Spinal cord (tissue), 10 donors: ENCODE measurements around the gene SNED1. TPM values are rescaled to one million over a fixed set of nuclear protein-coding genes. Genes with fewer than 3 reads are reported as not detected.
A peak's percentile ranks its signal among the peaks of the same experiment; 100 is the strongest.
"Not testable (repeated sequence)": the region's sequence is repeated elsewhere in the genome, so short reads cannot be mapped to it uniquely, and the experiment has no call there.

ENCODE experiments used
- DNase-seq, 6 donors: peaks; one replicate each; pipeline versions ENCODE4 v3.0.0 to v3.0.0-alpha.2; 2013 to 2015; ENCODE audit warnings: low spot score in 6 of 6, low read depth in 4 of 6
- H3K27ac ChIP-seq: one replicate; pipeline ENCODE4 v1.5.1; 2013; ENCODE audit warnings: low read depth, low read length, control low read depth
- H3K27me3 ChIP-seq: one replicate; pipeline ENCODE4 v1.6.1; 2013; ENCODE audit warnings: low read length; ENCODE audit not compliant: control insufficient read depth, insufficient read depth
- H3K36me3 ChIP-seq: one replicate; pipeline ENCODE4 v1.6.1; 2013; ENCODE audit warnings: low read length; ENCODE audit not compliant: control insufficient read depth, insufficient read depth
- H3K4me1 ChIP-seq: one replicate; pipeline ENCODE4 v1.6.1; 2013; ENCODE audit warnings: low read length; ENCODE audit not compliant: control insufficient read depth, insufficient read depth
- H3K4me3 ChIP-seq: one replicate; pipeline ENCODE4 v1.5.1; 2013; ENCODE audit warnings: low read depth, low read length, control low read depth
- H3K9me3 ChIP-seq: one replicate; pipeline ENCODE4 v1.6.1; 2013; ENCODE audit warnings: low read length; ENCODE audit not compliant: control insufficient read depth, insufficient read depth
- WGBS: methylation state at CpG from one replicate; pipeline ENCODE4 v1.1.5; 2013; ENCODE audit warnings: missing lambda C conversion rate; ENCODE audit not compliant: insufficient coverage; 5-methylcytosine and 5-hydroxymethylcytosine counted together
- polyA plus RNA-seq, 2 donors: library from polyadenylated mRNA; unstranded; fragments of 120-200 nt; gene quantifications; one replicate each; pipeline ENCODE4 v1.2.1, GENCODE V29; 2013; ENCODE audit not compliant: insufficient read length in 2 of 2
- total RNA-seq, 2 donors: library from RNA; depleted of rRNA in 1 of 2; stranded (reverse); fragments of 120-200 nt in 1 of 2; fragments of >200 nt in 1 of 2; gene quantifications; one replicate each; pipeline versions ENCODE4 v1.2.3 to v1.2.4, GENCODE V29; 2013 to 2014
- donor health status: healthy.

Gene SNED1
- total and polyA plus RNA-seq, 4 donors: 6.0 to 93.7 (median 26.7) TPM

DNA sequence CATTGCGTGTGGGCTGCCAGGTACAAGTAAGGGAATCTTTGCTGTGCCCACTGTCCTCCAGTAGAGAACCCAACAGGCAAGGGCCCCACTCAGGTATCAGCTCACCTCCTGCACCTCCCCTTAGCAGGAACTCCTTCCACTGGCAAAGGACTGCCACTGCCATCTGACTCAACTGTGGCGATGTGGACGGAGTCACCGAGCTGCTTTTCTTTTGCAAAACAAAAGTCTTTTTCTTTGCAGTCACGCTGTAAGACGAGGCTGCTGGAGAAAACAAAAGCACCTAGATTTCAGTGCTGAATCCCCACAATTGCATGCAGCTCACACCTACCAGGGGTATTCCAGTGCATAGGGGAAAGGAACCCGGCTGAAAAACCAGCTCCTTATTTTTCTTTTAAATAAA is 95.8 kb downstream of the SNED1 start:
- Histone ChIP-seq H3K9me3 (no peaks in the 10 kb centered on the region), H3K4me1 (no peaks in the 10 kb centered on the region), H3K4me3 (no peak overlapping the region), H3K27ac (peak overlapping the region; percentile 16), H3K36me3 (peaks cover 68% of the 10 kb centered on the region), H3K27me3 (no peaks in the 10 kb centered on the region)
- 67% methylated on average over 5 of the region's 7 CpGs for WGBS
- no peak for DNase-seq

DNA sequence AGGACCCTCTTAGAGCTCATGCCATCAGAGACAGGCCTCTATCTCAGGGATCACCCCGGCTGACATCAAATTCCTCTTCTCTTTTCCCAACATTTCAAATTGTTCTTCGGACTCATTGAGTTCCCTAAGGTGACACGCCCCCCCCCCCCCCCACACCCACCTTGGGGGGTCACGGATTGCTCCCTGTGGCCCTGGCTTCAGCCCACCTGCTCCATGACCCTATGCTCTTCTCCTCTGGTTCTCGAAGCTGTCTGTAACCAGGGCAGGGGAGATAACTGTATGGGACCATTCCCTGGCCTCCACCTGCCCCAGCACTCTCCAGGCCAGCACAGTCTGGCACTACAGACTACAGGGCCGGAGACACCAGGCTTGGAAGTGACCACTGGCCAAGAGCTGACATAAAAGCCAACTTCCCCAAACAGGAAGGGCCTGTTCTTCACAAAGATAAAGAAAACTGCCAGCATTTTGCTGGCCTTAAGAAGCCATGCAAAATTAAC is 96.6 kb downstream of the SNED1 start:
- Histone ChIP-seq H3K27ac (no peak overlapping the region), H3K4me3 (no peak overlapping the region), H3K4me1 (no peaks in the 10 kb centered on the region), H3K36me3 (peaks cover 69% of the 10 kb centered on the region), H3K9me3 (no peaks in the 10 kb centered on the region), H3K27me3 (no peaks in the 10 kb centered on the region)
- no peak for DNase-seq
- 79% methylated on average over 5 of the region's 6 CpGs for WGBS

DNA sequence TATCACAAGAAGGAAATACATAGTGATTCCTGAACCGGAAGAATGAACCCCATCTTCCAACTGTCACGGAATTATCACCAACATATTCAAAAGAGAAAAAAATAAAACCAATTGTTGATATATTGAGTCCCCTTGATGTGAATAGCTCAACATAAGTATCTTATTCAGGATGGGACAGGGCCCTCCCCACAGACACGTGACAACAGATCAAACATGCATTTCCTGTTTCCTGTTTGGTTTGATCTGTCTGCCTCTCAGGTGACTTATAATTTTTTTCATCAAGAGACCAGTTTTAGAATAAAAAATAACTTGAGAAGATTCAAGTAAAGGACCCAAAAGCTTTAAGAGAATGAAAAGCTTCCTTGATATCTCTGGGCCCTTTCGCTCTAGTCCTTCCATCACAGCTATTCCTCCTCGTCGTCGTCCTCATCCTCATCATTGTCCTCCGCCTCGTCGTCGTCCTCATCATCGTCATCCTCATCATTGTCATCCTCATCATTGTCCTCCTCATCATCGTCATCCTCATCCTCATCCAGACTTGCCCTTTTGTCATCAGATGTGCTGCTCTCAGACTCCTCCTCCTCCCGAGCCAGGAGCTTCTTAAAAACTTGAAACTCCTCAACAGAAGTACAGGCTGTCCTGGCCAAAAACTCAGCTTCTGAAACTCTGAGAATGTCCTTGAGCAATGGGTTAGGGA is 97.3 kb downstream of the SNED1 start:
- no peaks in the 10 kb centered on the region for H3K27me3 ChIP-seq
- no peak overlapping the region for H3K4me3 ChIP-seq
- DNase-seq: no peak
- H3K4me1 ChIP-seq: no peaks in the 10 kb centered on the region
- WGBS: 89% methylated on average over 11 of the region's 14 CpGs
- H3K36me3 ChIP-seq: peaks cover 65% of the 10 kb centered on the region
- H3K27ac ChIP-seq: no peak overlapping the region
- H3K9me3 ChIP-seq: no peaks in the 10 kb centered on the region

DNA sequence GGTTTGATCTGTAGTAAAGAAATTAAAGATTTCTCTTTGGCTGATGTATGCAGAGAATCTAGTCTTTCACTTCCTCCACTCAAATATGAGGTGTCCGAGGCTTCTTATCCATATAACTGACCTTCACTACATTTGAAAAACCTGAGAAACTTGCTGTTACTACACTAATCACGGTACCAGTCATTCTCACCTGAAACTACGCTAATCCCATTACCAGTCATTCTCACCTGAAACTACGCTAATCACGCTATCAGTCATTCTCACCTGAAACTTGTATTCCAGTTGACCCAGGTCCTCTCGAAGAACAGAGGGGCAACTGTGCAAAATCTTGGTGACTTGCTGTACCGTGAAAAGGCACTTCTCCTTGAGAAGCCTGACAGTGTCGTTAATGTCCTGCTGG is 98.6 kb downstream of the SNED1 start:
- Histone ChIP-seq H3K9me3 (no peaks in the 10 kb centered on the region), H3K4me3 (no peak overlapping the region), H3K4me1 (peaks cover 7% of the 10 kb centered on the region), H3K27ac (no peak overlapping the region), H3K27me3 (no peaks in the 10 kb centered on the region), H3K36me3 (peaks cover 55% of the 10 kb centered on the region)
- WGBS: 97% methylated on average over 8 of the region's 8 CpGs
- DNase-seq: no peak

DNA sequence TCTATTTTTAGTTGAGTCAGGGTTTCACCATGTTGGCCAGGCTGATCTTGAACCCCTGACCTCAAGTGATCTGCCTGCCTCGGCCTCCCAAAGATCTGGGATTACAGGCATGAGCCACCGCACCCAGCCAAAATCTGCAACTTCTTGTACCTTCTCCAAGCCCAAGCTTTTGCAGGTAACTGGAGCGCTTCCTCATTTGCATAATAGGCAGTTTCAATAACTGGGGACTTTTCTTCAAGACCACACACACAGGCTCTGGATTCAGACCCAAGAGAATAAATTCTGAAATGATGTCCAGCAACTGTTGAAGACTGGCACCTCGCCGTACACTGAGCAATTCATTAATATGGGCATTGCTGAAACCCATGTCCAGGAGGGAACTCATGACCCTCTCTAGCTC is 100.8 kb downstream of the SNED1 start:
- H3K27ac ChIP-seq: no peak overlapping the region
- peaks cover 40% of the 10 kb centered on the region for H3K36me3 ChIP-seq
- no peaks in the 10 kb centered on the region for H3K9me3 ChIP-seq
- no peak overlapping the region for H3K4me3 ChIP-seq
- DNase-seq: no peak
- no peaks in the 10 kb centered on the region for H3K27me3 ChIP-seq
- peaks cover 12% of the 10 kb centered on the region for H3K4me1 ChIP-seq
- WGBS: 95% methylated on average over 5 of the region's 5 CpGs

DNA sequence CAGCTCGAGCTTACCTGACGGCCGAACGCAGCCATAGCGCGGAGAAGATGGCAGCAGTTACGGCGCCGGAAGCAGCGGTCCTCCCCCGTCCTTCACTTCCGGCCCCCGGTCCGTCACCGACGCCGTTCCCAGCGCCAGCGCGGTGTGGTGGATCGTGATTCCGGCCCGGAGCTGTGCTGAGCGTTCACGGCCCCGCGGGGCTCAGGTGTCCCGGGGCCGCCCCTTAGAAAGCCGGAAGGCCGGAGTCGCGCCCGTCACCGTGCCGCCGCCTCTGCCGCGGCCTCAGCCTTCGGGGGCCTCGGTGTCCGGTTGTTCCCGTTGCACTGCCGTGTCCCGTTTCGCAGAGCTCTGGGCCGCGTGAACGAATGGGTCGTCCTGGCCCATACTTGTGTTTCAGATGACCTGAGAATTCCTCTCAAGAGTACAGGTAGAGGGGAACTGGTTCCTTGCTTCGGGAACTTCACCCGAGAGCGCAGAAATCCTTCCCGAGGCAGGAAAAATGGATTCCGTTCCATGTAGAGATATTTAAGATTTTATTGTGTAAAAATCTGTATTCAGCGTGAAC is 103.9 kb downstream of the SNED1 start, which contains the start of gene MTERF4:
TSS of gene MTERF4 (minus strand) at position 49 of the 565 bp plus-strand sequence. CDS start at position 35, 14 bp downstream.
- 1% methylated on average over 49 of the region's 56 CpGs for WGBS
- DNase-seq: peak; percentile 74 to 96 (median 80)
- peaks cover 33% of the 10 kb centered on the region for H3K36me3 ChIP-seq

DNA sequence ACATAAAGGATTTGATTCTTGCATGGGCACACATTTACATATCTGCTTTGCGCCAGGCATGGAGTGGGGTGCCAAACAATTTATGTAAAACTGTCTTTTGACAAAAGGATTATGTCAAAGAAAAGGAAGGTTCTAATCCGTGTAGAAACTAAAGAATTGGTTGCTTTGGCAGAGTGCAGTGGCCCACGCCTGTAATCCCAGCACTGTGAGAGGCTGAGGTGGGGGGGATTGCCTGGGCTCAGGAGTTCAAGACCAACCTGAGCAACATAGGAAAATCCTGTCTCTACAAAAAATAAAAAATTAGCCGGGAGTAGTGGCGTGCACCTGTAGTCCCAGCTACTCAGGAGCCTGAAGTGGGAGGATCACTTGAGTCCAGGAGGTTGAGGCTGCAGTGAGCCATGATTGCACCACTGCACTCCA is 104.8 kb downstream of the SNED1 start:
- peak in 1 of 6 donors; percentile 34 for DNase-seq

More for the DNA sequence above, 103.9 kb downstream of the SNED1 start, which contains the start of gene MTERF4:
- peak within 1 kb of the TSS; percentile 82 for H3K4me3 ChIP-seq
- H3K27ac ChIP-seq: peak within 1 kb of the TSS; percentile 64
- H3K27me3 ChIP-seq: no peaks in the 10 kb centered on the region
- H3K4me1 ChIP-seq: peaks cover 12% of the 10 kb centered on the region
- H3K9me3 ChIP-seq: no peaks in the 10 kb centered on the region

DNA sequence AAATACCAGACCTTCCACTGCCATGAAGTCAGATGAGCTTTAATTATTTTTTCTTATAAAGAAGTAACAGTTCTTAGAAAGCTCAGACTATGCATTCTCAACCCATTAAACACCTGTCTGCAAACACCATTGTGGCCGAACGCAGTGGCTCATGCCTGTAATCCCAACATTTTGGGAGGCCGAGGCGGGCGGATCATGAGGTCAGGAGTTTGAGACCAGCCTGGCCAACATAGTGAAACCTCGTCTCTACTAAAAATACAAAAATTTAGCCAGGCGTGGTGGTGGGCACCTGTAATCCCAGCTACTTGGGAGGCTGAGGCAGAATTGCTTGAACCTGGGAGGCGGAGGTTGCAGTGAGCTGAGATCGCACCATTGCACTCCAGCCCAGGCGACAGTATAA is 106.2 kb downstream of the SNED1 start:
- H3K4me1 ChIP-seq: peaks cover 12% of the 10 kb centered on the region
- H3K27ac ChIP-seq, DNase-seq, H3K9me3 ChIP-seq, H3K27me3 ChIP-seq, H3K4me3 ChIP-seq: not testable (repeated sequence)
- WGBS: 93% methylated on average over 8 of the region's 10 CpGs
- H3K36me3 ChIP-seq: peaks cover 38% of the 10 kb centered on the region

More for the DNA sequence above, 104.8 kb downstream of the SNED1 start:
- Histone ChIP-seq H3K27me3 (no peaks in the 10 kb centered on the region), H3K4me3 (peak overlapping the region; percentile 82), H3K9me3 (no peaks in the 10 kb centered on the region), H3K36me3 (peaks cover 41% of the 10 kb centered on the region), H3K4me1 (peaks cover 12% of the 10 kb centered on the region), H3K27ac (peak overlapping the region; percentile 64)
- WGBS: 54% methylated on average over 3 of the region's 5 CpGs

DNA sequence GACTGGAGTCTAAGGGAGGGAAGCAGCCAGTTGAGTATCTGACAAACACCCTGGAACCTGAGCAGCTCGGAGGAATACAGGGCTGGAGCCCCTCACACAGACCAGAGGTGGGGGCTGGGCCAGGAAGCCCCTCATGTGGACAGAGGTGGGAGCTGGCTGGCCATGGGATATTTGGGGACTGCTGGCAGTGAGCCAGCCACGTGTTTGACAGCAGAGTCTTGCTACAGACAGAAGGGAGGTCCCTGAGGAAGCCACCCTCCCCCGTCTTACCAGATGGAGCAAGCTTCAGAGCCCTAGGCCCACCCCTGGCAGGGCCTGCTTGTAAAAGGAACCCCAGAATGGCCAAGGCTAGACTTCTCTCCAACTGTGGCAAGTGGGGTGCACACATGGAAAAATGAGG is 107.2 kb downstream of the SNED1 start:
- peaks cover 39% of the 10 kb centered on the region for H3K36me3 ChIP-seq
- WGBS: 81% methylated on average over 3 of the region's 3 CpGs
- no peak for DNase-seq
- no peak overlapping the region for H3K27ac ChIP-seq
- H3K27me3 ChIP-seq: no peaks in the 10 kb centered on the region
- H3K4me3 ChIP-seq: no peak overlapping the region
- H3K4me1 ChIP-seq: peaks cover 12% of the 10 kb centered on the region
- H3K9me3 ChIP-seq: no peaks in the 10 kb centered on the region
